ENCODE results near the gene FCHSD2.

The FCHSD2 gene

DNA sequence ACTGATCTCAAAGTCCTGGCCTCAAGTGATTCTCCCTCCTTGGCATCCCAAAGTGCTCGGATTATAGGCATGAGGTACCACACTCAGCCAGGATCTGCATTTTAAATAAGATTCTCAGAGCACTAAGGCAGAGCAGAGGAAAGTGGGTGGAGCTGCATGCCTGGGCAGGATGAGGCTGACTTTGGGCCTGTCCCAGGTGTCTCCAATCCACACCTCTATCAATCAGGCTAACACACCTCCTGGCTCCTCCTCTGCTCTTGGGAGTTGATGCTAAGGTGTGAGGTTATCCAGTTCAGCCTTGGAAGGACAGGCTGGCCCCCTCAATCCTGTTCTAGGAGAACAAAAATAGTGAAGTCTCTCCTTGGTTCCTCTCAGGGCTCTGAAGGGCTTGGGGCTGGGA, 45.7 kb upstream of the FCHSD2 start:
- TF ChIP-seq, protein P1, sequence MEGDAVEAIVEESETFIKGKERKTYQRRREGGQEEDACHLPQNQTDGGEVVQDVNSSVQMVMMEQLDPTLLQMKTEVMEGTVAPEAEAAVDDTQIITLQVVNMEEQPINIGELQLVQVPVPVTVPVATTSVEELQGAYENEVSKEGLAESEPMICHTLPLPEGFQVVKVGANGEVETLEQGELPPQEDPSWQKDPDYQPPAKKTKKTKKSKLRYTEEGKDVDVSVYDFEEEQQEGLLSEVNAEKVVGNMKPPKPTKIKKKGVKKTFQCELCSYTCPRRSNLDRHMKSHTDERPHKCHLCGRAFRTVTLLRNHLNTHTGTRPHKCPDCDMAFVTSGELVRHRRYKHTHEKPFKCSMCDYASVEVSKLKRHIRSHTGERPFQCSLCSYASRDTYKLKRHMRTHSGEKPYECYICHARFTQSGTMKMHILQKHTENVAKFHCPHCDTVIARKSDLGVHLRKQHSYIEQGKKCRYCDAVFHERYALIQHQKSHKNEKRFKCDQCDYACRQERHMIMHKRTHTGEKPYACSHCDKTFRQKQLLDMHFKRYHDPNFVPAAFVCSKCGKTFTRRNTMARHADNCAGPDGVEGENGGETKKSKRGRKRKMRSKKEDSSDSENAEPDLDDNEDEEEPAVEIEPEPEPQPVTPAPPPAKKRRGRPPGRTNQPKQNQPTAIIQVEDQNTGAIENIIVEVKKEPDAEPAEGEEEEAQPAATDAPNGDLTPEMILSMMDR (IDR thresholded peaks at IDR 0.05; ENCODE audit: control extremely low read depth, extremely low read depth, low read depth, missing control alignments) = no peak
- no peak for DNase-seq (ENCODE audit: extremely low spot score)
- POLR2A ChIA-PET = no interaction called here
- CTCF ChIA-PET = interaction anchor here (1.0 to 9.4 kb wide), 9 partner anchors 9 to 504 kb away, joined by 3 to 90 read pairs (median 6); no protein-coding TSS in a partner anchor

DNA sequence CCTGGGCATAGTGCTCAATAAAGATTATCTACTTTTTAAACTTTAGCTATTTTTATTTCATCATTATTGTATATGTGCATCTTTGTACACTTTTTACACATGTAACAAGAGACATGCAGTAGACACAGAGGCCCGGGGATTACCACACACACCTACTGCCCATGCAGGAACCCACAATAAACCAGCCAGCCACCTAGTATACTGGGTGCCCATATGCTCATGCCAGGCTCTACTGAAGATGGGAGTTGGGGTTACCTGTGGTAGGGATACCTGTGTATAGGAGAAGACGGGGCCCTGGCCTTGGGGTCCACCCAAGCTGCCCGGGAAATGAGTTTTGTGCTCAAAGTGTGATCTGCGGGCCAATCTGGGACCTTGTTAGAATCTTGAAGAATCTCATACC, 44.8 kb upstream of the FCHSD2 start:
- ChIA-PET POLR2A (interaction anchor here (0.7 kb wide), 1 partner anchor 135 kb away, joined by 3 read pairs; no protein-coding TSS in a partner anchor), CTCF (interaction anchor here (0.6 to 9.4 kb wide), 23 partner anchors 8 to 503 kb away, joined by 3 to 90 read pairs (median 8); no protein-coding TSS in a partner anchor)
- DNase-seq (ENCODE audit: extremely low spot score) = no peak
- TF ChIP-seq, protein P1 (IDR thresholded peaks at IDR 0.05; ENCODE audit: control extremely low read depth, extremely low read depth, low read depth, missing control alignments) = no peak

DNA sequence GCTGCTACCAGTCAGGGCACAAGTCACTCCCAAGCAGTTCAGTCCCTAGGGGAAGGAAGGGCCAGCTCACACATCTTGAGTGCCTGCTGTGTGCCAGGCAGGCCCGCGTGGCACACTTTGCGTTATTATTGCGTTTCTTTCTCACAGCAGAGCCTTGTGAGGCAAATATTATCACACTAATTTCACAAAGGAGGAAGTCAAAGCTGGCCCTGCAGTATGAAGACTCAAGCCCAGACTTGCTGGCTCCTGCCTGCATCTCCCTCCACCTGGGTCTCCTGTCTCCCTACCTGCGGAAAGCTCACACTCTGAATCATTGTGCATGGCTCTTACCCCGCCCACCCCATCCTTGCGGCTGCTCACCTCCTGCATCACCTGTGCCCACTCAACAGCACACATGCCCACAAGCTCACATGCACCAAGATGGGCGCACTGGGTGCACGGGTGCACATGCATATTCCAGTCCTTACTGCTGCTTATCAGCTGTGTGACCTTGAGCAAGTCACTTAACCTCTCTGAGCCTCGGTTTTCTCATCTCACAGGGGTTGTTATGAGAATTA, 44.3 kb upstream of the FCHSD2 start:
- POLR2A ChIA-PET = interaction anchor here (0.7 kb wide), 1 partner anchor 136 kb away, joined by 3 read pairs; no protein-coding TSS in a partner anchor

DNA sequence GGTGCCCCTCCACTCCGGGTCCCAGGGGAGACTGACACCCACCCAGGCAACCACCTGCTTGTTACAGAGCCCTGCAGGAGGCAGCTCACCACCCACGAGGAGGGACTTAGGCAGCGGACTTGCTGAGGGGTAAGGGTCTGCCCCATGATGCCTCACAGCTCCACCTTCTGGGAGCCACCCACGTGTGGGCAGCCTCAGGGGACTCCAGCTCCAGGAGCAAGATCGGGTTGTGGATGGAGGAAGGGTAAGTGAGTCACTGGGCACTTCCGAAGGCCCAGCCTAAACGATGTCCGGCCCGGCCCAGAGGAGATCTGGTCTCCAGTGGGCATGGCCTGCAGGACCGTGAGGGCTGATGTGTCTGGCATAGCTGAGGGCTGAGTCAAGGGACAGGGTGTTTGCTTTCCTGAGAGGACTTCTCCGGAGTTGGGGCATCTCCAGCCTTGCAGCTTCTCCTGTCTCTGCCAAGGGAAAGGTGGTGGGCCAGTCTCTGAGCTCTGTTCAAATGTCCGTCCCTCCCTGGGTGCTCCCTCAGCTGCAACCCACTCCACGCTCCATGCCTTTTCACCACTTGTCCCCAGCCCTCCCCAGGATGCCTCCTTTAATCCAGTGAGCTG, 43.7 kb upstream of the FCHSD2 start:
- CTCF ChIA-PET = interaction anchor here (0.6 to 9.4 kb wide), 38 partner anchors 7 to 565 kb away, joined by 3 to 90 read pairs (median 4); no protein-coding TSS in a partner anchor
- POLR2A ChIA-PET = interaction anchor here (1.0 kb wide), 1 partner anchor 140 kb away, joined by 3 read pairs; no protein-coding TSS in a partner anchor
- DNase-seq (ENCODE audit: extremely low spot score) = no peak
- TF ChIP-seq, protein P1 (IDR thresholded peaks at IDR 0.05; ENCODE audit: control extremely low read depth, extremely low read depth, low read depth, missing control alignments) = no peak

More for the DNA sequence above, 44.3 kb upstream of the FCHSD2 start:
- no peak for DNase-seq (ENCODE audit: extremely low spot score)
- CTCF ChIA-PET = interaction anchor here (1.0 to 9.4 kb wide), 31 partner anchors 8 to 566 kb away, joined by 3 to 90 read pairs (median 4); no protein-coding TSS in a partner anchor
- TF ChIP-seq, protein P1 (IDR thresholded peaks at IDR 0.05; ENCODE audit: control extremely low read depth, extremely low read depth, low read depth, missing control alignments) = no peak

DNA sequence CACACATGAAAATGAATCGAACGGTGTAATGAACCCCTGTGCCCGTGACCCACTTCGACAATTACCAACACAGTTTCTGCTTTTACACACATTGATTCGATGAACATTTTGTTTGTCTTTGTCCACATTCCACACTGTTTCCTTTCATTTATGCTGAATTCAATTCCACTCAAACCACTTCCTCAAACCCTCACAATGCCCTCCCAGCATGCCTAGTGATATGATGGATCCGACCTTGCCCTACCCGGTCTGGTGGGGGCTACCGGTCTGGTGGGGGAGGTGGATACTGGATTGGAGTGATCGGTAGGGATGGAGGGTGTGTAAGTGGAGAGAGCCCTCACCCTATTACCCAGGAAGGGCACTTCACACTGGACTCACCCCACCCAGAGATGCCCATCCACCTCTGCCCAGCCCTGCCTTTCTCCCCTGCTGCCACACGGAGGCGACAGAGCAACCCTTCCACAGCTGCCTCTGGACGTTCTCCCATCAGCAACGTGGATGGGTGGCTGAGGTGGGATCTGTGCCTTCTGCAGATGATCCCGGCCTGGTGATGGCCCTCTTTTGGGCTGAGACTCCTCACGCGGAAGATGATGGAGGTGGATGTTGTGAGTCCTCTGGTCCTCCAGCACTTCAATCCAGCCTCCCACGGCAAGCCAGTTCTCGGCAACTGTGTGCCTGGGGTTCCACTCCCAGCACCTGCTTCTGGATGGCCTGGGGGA, 43.0 kb upstream of the FCHSD2 start:
- peak; percentile 72 for DNase-seq (ENCODE audit: extremely low spot score)
- TF ChIP-seq, protein P1 (IDR thresholded peaks at IDR 0.05; ENCODE audit: control extremely low read depth, extremely low read depth, low read depth, missing control alignments) = peak; percentile 95
- CTCF ChIA-PET = interaction anchor here (0.6 to 9.4 kb wide), 42 partner anchors 6 to 564 kb away, joined by 3 to 90 read pairs (median 4); no protein-coding TSS in a partner anchor
- POLR2A ChIA-PET = interaction anchor here (1.0 kb wide), 1 partner anchor 141 kb away, joined by 3 read pairs; no protein-coding TSS in a partner anchor

DNA sequence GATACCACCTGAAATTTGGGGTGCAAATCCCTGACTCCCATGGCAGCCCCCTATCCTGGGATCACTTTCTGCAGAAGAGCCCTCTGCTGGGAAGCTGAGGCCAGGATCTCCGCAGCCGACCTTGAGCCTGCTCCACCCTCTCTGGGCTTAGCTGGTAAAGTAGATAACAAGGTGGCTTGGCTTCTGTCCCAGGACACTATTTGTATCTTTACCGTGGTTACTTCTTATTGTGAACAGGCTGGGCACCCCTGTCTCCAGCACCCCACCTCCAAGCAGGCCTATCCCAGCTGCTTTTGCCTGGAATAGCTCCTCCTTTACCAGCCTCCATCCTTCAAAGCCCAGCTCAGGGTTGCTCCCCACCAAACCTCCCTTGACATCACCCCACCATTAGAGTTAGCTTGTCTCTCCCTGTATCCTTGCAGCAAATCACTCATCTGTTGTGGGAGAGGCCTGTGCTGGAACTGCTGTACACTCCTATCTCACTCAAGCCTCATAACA, 40.8 kb upstream of the FCHSD2 start:
- ChIA-PET CTCF (interaction anchor here (0.6 to 7.8 kb wide), 9 partner anchors 11 to 352 kb away, joined by 3 to 90 read pairs (median 4); no protein-coding TSS in a partner anchor), POLR2A (no interaction called here)
- DNase-seq (ENCODE audit: extremely low spot score) = no peak
- TF ChIP-seq, protein P1 (IDR thresholded peaks at IDR 0.05; ENCODE audit: control extremely low read depth, extremely low read depth, low read depth, missing control alignments) = no peak

All from GM10248 (cell line).